Osteocyte (in vitro differentiated cells): ENCODE data around the gene CMC2. TPM values are rescaled to one million over a fixed set of nuclear protein-coding genes. Genes with fewer than 3 reads are reported as not detected.

Source experiments
- DNase-seq: peaks from one replicate; pipeline ENCODE4 v3.0.0; 2021; ENCODE audit warnings: mixed read lengths; ENCODE audit not compliant: unreplicated experiment; ENCODE audit errors: extremely low spot score
- H3K27ac Mint-ChIP-seq: one replicate; pipeline ENCODE4 v1.8.0; 2021; ENCODE audit warnings: mild to moderate bottlenecking, mixed read lengths; ENCODE audit not compliant: unreplicated experiment
- H3K27me3 Mint-ChIP-seq: one replicate; pipeline ENCODE4 v1.8.0; 2021; ENCODE audit warnings: mixed read lengths; ENCODE audit not compliant: unreplicated experiment
- H3K36me3 Mint-ChIP-seq: one replicate; pipeline ENCODE4 v1.8.0; 2021; ENCODE audit warnings: mixed read lengths; ENCODE audit not compliant: unreplicated experiment
- H3K4me1 Mint-ChIP-seq: one replicate; pipeline ENCODE4 v1.8.0; 2021; ENCODE audit warnings: mixed read lengths; ENCODE audit not compliant: unreplicated experiment
- H3K4me3 Mint-ChIP-seq: one replicate; pipeline ENCODE4 v1.8.0; 2021; ENCODE audit warnings: mild to moderate bottlenecking, moderate library complexity, mixed read lengths; ENCODE audit not compliant: unreplicated experiment
- H3K9me3 Mint-ChIP-seq: one replicate; pipeline ENCODE4 v1.8.0; 2021; ENCODE audit warnings: mixed read lengths; ENCODE audit not compliant: unreplicated experiment
- long read RNA-seq: library from polyadenylated mRNA; unstranded; transcript quantifications from one replicate; pipeline ENCODE4 v2.0.0, GENCODE V29; 2021
- total RNA-seq: library from RNA; stranded (reverse); gene quantifications from 2 replicates; pipeline ENCODE4 v1.2.1, GENCODE V29; 2021
- TF ChIP-seq, protein P1 (sequence below): fragments of 200-600 bp; sonication (generic); IDR thresholded peaks from 2 replicates; pipeline ENCODE4 v1.5.0; 2021; ENCODE audit warnings: antibody characterized with exemption, mild to moderate bottlenecking, moderate library complexity

CMC2 gene
- total RNA-seq, result 37.8 and 42.2 TPM in 2 replicates
- long read RNA-seq, full-length matches to known transcripts, result 8 of 15 reads
- long read RNA-seq, partial matches to known transcripts, result 0 of 15 reads
- long read RNA-seq, other reads (novel, unspliced or antisense), result 7 of 15 reads

DNA sequence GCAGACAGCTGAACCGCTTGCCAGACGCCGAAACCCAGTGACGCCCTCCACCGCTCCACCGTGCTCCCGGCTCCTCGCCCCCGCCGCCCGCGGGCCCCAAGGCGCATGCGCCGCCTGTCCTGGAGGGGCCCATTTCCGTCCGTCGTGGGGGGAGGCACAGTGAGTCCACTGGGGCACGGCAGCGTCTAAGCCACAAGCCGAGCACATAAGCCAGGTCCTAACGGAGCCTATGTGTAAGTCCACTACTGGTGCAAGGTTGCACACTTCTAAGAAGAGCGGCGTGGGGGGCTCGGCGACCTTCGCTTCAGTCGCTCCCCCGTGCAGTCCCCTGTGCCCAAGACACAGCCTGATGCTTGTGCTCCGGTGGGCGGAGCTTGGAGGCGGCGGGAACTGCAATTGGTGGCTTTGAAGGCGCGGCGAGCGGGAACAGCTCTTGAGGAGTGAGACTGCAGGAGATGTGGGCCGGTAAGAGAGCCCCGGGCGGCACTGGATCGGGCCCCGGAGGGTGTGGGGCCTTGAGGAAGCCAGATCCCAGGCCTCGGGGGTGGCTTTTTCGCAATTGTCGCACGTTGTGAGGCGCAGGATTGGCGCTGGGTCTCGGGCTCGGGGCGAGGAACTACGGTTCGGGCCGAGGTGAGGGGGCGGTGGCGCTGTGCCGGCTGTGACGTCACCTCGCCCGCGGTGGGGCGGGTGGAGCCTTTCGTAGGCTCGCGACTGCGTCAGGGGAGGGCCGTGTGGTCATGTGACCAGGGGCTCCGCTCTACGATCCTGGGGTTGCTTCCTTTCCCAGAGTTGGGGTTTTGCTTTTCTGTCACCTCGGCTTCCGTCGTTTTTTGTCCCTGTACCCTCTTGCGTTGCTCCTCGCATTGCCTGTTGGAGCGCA, at the start of gene CMC2, which contains the start of gene CENPN:
TSS of gene CMC2 (minus strand) at position 73 of the 883 bp plus-strand sequence. CDS start 9,491 bp downstream, outside the sequence.
TSS of gene CENPN (plus strand) at position 402 of the 883 bp plus-strand sequence. CDS start 4,726 bp downstream, outside the sequence.
- Mint-ChIP-seq H3K27ac (peak within 1 kb of the TSS; percentile 98), H3K4me3 (peak within 1 kb of the TSS; percentile 95), H3K36me3 (no peaks in the 10 kb centered on the region), H3K27me3 (no peaks in the 10 kb centered on the region), H3K9me3 (no peaks in the 10 kb centered on the region), H3K4me1 (peaks cover 38% of the 10 kb centered on the region)
- DNase-seq, result peak; percentile 99
- TF ChIP-seq, protein P1, sequence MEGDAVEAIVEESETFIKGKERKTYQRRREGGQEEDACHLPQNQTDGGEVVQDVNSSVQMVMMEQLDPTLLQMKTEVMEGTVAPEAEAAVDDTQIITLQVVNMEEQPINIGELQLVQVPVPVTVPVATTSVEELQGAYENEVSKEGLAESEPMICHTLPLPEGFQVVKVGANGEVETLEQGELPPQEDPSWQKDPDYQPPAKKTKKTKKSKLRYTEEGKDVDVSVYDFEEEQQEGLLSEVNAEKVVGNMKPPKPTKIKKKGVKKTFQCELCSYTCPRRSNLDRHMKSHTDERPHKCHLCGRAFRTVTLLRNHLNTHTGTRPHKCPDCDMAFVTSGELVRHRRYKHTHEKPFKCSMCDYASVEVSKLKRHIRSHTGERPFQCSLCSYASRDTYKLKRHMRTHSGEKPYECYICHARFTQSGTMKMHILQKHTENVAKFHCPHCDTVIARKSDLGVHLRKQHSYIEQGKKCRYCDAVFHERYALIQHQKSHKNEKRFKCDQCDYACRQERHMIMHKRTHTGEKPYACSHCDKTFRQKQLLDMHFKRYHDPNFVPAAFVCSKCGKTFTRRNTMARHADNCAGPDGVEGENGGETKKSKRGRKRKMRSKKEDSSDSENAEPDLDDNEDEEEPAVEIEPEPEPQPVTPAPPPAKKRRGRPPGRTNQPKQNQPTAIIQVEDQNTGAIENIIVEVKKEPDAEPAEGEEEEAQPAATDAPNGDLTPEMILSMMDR, result no peak

DNA sequence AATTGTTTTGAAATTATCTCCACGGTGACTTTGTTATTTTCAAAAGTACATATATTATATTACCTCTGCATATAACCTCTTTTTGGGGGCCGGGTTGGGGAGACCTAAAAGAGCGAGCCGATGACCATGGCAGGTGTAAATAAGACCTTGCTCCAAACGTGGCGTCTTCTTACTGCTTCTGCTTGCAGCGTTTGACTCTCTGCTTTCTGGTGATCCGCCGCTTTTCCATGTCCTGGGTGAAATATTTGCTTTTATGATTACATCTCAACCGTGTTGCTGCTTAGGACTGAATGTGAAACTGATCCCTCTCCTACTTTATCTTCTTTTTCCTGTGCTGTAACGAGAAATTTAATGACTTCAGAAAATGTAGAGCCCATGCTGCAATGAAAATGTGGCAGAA, 47.1 kb upstream of the CMC2 start:
- H3K36me3 Mint-ChIP-seq, result peaks cover 7% of the 10 kb centered on the region
- no peaks in the 10 kb centered on the region for H3K27me3 Mint-ChIP-seq
- H3K27ac Mint-ChIP-seq, result no peak overlapping the region
- DNase-seq, result no peak
- H3K4me3 Mint-ChIP-seq, result no peak overlapping the region
- H3K4me1 Mint-ChIP-seq, result no peaks in the 10 kb centered on the region
- peaks cover 14% of the 10 kb centered on the region for H3K9me3 Mint-ChIP-seq
- TF ChIP-seq, protein P1, result no peak

DNA sequence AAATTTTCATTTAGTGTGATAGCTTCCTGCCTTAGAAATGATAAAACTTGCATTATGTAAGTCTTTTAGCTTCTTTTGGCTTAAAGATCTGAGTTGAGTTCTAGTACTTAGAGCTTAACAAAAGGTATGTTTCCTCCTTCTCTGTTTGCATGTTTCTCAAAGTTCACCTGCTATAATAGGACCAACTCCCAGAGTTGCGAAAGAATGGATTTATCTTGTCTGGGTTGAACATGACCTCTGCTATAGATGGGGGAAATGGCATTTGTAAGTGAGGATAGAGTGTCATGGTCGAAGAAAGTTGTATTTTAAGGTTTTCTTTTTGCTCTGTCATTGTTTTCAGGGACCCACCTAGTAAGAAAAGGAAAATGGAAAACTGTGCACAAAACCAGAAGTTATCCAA, 36.1 kb upstream of the CMC2 start:
- peaks cover 4% of the 10 kb centered on the region for H3K9me3 Mint-ChIP-seq
- H3K4me3 Mint-ChIP-seq, result no peak overlapping the region
- H3K36me3 Mint-ChIP-seq, result peaks cover 44% of the 10 kb centered on the region
- no peak overlapping the region for H3K27ac Mint-ChIP-seq
- no peak for DNase-seq
- no peaks in the 10 kb centered on the region for H3K27me3 Mint-ChIP-seq
- H3K4me1 Mint-ChIP-seq, result peaks cover 4% of the 10 kb centered on the region
- TF ChIP-seq, protein P1, result no peak

DNA sequence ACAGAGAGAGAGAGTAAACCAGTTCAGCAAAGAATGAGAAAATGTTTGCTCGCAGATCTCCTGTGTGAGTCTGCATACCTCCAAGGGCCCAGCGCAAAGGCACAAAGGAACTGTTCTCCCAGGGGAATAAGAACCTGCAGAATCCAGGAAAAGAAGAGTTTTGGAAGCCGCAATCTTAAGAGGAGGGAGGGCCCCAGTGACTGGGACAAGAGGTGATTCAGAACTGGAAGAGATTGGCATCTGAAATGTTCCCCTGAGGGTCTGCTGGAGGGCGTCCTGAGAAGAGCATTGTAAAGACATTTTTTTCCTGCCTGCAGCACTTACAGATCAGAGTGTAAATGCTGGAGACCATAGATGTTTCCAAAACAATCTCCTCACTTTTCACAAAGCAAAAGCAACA, 35.0 kb upstream of the CMC2 start:
- Mint-ChIP-seq H3K36me3 (peaks cover 42% of the 10 kb centered on the region), H3K9me3 (no peaks in the 10 kb centered on the region), H3K27ac (no peak overlapping the region), H3K4me1 (peaks cover 12% of the 10 kb centered on the region), H3K27me3 (no peaks in the 10 kb centered on the region), H3K4me3 (no peak overlapping the region)
- TF ChIP-seq, protein P1, result no peak
- DNase-seq, result no peak

DNA sequence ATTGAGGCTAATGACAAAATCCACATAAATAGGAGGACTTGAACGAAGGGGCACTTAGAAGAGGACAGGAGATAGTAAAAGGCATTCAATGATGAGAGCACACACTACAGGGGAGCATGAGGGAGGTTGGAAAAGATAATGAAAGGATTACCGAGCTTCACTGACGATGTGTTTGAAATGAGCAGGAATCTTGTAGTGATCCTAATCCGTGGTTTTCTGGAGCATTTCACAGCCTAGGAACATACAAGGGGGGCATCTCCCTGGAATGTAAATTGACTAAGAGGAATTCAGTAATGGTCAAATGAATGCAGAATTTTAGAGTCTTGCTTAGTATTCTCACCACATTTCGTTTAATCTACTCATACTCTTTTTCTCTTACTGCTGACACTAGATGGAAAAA, 34.2 kb upstream of the CMC2 start:
- Mint-ChIP-seq H3K4me3 (no peak overlapping the region), H3K4me1 (peaks cover 15% of the 10 kb centered on the region), H3K9me3 (no peaks in the 10 kb centered on the region), H3K36me3 (peaks cover 42% of the 10 kb centered on the region), H3K27me3 (no peaks in the 10 kb centered on the region), H3K27ac (no peak overlapping the region)
- DNase-seq, result no peak
- TF ChIP-seq, protein P1, result no peak
